HepG2 (cell line): ENCODE measurements around the gene NPBWR2. TPM values are rescaled to one million over a fixed set of nuclear protein-coding genes. Genes with fewer than 3 reads are reported as not detected.
A peak's percentile ranks its signal among the peaks of the same experiment; 100 is the strongest.

Experiments used
- BCL6 ChIP-seq: IDR thresholded peaks from 2 replicates; pipeline ENCODE4 v1.6.1; 2016; ENCODE audit warnings: missing genetic modification reagents, missing compliant biosample characterization
- MAFF ChIP-seq: IDR thresholded peaks from 2 replicates; pipeline ENCODE4 v1.6.1; 2011; ENCODE audit warnings: low read depth, low read length, improper control_type of control experiment
- MED8 ChIP-seq: sonication (generic); formaldehyde crosslinking; IDR thresholded peaks from 2 replicates; pipeline ENCODE4 v1.8.1; 2023; ENCODE audit warnings: mild to moderate bottlenecking, missing genetic modification reagents; ENCODE audit not compliant: insufficient replicate concordance
- NCOA1 ChIP-seq: sonication (generic); formaldehyde crosslinking; IDR thresholded peaks from 2 replicates; pipeline ENCODE4 v1.9.0; 2021; ENCODE audit warnings: missing genetic modification reagents
- PHF8 ChIP-seq: sonication (generic); formaldehyde crosslinking; IDR thresholded peaks from 2 replicates; pipeline ENCODE4 v1.5.0; 2020; ENCODE audit warnings: missing genetic modification reagents
- POGZ ChIP-seq: sonication (generic); formaldehyde crosslinking; IDR thresholded peaks from 2 replicates; pipeline ENCODE4 v1.4.0; 2020; ENCODE audit warnings: mild to moderate bottlenecking, missing genetic modification reagents
- ZEB1 ChIP-seq: IDR thresholded peaks from 2 replicates; pipeline ENCODE4 v1.6.1; 2012; ENCODE audit warnings: mild to moderate bottlenecking, low read depth, inconsistent platforms; ENCODE audit not compliant: insufficient replicate concordance
- ZNF251 ChIP-seq: sonication (generic); formaldehyde crosslinking; IDR thresholded peaks from 2 replicates; pipeline ENCODE4 v1.9.0; 2021; ENCODE audit warnings: mild to moderate bottlenecking, missing genetic modification reagents
- ZNF326 ChIP-seq: sonication (generic); formaldehyde crosslinking; IDR thresholded peaks from 2 replicates; pipeline ENCODE4 v1.4.0; 2020; ENCODE audit warnings: missing genetic modification reagents, borderline replicate concordance
- ZNF44 ChIP-seq: sonication (generic); formaldehyde crosslinking; IDR thresholded peaks from 2 replicates; pipeline ENCODE4 v1.5.1; 2020; ENCODE audit warnings: mild to moderate bottlenecking, missing genetic modification reagents
- ZNF547 ChIP-seq: sonication (generic); formaldehyde crosslinking; IDR thresholded peaks from 2 replicates; pipeline ENCODE4 v1.5.1; 2020; ENCODE audit warnings: mild to moderate bottlenecking, missing genetic modification reagents
- polyA plus RNA-seq, 8 experiments: library from polyadenylated mRNA; depleted of rRNA in 3 of 8; stranded (reverse) in 7 of 8; unstranded in 1 of 8; fragments of >200 nt; fragmentation: Illumina TruSeq in 4 of 8; extraction: Trizol in 4 of 8; gene quantifications; 2 replicates each; pipeline versions ENCODE4 v1.2.1 to v1.2.3, GENCODE V29; 2011 to 2016; ENCODE audit warnings: low read depth in 4 of 8, missing spikeins in 1 of 8, mixed read lengths in 1 of 8; ENCODE audit not compliant: insufficient read depth in 1 of 8
- total RNA-seq, 5 experiments: library from RNA; depleted of rRNA; stranded (reverse); fragments of >200 nt; fragmentation: Illumina TruSeq; extraction: Trizol; gene quantifications; 2 replicates each; pipeline ENCODE4 v1.2.3, GENCODE V29; 2016; ENCODE audit warnings: low read depth in 1 of 5
- TF ChIP-seq, protein P1 (sequence below): sonication (generic); formaldehyde crosslinking; IDR thresholded peaks from 2 replicates; pipeline ENCODE4 v1.5.0; 2020; ENCODE audit warnings: mild to moderate bottlenecking, missing genetic modification reagents, moderate library complexity
- TF ChIP-seq, protein P2 (sequence below): sonication (generic); formaldehyde crosslinking; IDR thresholded peaks from 2 replicates; pipeline ENCODE4 v1.4.0; 2020; ENCODE audit warnings: missing genetic modification reagents
- TF ChIP-seq, protein P3 (sequence below): sonication (generic); formaldehyde crosslinking; IDR thresholded peaks from 2 replicates; pipeline ENCODE4 v1.4.0; 2020; ENCODE audit warnings: missing genetic modification reagents
- TF ChIP-seq, protein P4 (sequence below): sonication (generic); formaldehyde crosslinking; conservative IDR thresholded peaks from 2 replicates; pipeline ENCODE4 v1.4.0; 2020; ENCODE audit warnings: missing genetic modification reagents
- TF ChIP-seq, protein P5 (sequence below): sonication (generic); formaldehyde crosslinking; IDR thresholded peaks from 2 replicates; pipeline ENCODE4 v1.4.0; 2020; ENCODE audit warnings: missing genetic modification reagents, mild to moderate bottlenecking, borderline replicate concordance
- TF ChIP-seq, protein P6 (sequence below): IDR thresholded peaks from 2 replicates; pipeline ENCODE4 v1.6.1; 2016; ENCODE audit warnings: missing biosample characterization, missing genetic modification reagents, low read depth

Gene NPBWR2
- total and polyA plus RNA-seq, 2 of the 13 experiments (the other 11 are each of a cell fraction or from before 2014, with no cell fraction given): not detected

DNA sequence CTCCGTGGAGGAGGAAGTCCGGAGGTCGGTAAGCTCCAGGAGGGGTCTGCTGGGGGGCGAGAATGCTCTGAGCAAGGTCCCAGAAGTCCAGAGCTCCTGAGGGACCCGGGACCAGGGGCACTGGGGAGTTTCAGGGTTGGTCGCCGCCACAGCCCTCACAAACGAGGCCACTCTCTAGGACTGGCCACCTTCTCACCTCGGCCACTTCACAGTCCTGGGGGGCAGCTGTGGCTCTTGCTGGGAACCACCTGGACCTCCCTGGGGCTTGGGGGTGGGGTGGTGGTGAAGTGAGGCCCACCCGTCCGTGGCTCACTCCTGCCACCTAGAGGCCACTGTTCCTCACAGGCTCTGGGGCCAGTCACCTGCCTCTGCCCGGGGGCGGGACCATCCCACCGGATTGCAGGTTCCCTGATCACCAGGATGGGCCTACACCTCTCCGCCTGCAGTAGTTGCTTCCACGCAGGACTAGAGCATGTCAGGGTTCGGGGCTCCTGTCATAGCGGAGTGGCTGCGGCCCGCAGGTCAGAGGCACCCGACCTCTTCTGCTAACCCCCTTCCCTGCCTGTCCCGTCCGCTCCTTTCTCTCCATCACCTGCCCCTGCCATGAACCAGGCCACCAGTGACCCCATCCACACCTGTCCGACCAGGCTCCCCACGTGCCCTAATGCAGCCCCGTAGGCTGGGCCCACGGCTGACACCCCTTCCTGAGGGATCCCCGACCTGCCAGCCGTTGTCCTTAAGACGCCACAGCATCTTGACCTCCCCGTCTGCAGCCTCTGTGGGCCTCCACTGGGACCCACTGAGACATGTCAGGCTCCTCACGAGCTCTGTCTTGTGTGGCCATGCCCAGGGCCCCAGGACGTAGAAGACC lies 49.5 kb downstream of the NPBWR2 start (continued):
- no peak for TF ChIP-seq NCOA1
- TF ChIP-seq BCL6: no peak; the same call in 1 of the 2 replicates
- TF ChIP-seq ZNF547: no peak
- TF ChIP-seq MED8 (CRISPR knock-in tag): no peak
- peak; percentile 63 for TF ChIP-seq POGZ (CRISPR knock-in tag)
- peak; percentile 26; the same call in 1 of the 2 replicates for TF ChIP-seq PHF8
- no peak for TF ChIP-seq ZNF326 (CRISPR knock-in tag)
- TF ChIP-seq ZNF44 (CRISPR knock-in tag): no peak
- TF ChIP-seq ZNF251: 0 out of 2 replicates have a peak, but pooled peaks have one; percentile 4
- TF ChIP-seq MAFF: no peak
- TF ChIP-seq, protein P1, sequence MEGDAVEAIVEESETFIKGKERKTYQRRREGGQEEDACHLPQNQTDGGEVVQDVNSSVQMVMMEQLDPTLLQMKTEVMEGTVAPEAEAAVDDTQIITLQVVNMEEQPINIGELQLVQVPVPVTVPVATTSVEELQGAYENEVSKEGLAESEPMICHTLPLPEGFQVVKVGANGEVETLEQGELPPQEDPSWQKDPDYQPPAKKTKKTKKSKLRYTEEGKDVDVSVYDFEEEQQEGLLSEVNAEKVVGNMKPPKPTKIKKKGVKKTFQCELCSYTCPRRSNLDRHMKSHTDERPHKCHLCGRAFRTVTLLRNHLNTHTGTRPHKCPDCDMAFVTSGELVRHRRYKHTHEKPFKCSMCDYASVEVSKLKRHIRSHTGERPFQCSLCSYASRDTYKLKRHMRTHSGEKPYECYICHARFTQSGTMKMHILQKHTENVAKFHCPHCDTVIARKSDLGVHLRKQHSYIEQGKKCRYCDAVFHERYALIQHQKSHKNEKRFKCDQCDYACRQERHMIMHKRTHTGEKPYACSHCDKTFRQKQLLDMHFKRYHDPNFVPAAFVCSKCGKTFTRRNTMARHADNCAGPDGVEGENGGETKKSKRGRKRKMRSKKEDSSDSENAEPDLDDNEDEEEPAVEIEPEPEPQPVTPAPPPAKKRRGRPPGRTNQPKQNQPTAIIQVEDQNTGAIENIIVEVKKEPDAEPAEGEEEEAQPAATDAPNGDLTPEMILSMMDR (CRISPR knock-in tag): peak; percentile 100
- TF ChIP-seq, protein P2, sequence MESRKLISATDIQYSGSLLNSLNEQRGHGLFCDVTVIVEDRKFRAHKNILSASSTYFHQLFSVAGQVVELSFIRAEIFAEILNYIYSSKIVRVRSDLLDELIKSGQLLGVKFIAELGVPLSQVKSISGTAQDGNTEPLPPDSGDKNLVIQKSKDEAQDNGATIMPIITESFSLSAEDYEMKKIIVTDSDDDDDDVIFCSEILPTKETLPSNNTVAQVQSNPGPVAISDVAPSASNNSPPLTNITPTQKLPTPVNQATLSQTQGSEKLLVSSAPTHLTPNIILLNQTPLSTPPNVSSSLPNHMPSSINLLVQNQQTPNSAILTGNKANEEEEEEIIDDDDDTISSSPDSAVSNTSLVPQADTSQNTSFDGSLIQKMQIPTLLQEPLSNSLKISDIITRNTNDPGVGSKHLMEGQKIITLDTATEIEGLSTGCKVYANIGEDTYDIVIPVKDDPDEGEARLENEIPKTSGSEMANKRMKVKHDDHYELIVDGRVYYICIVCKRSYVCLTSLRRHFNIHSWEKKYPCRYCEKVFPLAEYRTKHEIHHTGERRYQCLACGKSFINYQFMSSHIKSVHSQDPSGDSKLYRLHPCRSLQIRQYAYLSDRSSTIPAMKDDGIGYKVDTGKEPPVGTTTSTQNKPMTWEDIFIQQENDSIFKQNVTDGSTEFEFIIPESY (CRISPR knock-in tag): peak; percentile 77
- TF ChIP-seq, protein P3, sequence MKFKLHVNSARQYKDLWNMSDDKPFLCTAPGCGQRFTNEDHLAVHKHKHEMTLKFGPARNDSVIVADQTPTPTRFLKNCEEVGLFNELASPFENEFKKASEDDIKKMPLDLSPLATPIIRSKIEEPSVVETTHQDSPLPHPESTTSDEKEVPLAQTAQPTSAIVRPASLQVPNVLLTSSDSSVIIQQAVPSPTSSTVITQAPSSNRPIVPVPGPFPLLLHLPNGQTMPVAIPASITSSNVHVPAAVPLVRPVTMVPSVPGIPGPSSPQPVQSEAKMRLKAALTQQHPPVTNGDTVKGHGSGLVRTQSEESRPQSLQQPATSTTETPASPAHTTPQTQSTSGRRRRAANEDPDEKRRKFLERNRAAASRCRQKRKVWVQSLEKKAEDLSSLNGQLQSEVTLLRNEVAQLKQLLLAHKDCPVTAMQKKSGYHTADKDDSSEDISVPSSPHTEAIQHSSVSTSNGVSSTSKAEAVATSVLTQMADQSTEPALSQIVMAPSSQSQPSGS (CRISPR knock-in tag): peak; percentile 54
- TF ChIP-seq, protein P4, sequence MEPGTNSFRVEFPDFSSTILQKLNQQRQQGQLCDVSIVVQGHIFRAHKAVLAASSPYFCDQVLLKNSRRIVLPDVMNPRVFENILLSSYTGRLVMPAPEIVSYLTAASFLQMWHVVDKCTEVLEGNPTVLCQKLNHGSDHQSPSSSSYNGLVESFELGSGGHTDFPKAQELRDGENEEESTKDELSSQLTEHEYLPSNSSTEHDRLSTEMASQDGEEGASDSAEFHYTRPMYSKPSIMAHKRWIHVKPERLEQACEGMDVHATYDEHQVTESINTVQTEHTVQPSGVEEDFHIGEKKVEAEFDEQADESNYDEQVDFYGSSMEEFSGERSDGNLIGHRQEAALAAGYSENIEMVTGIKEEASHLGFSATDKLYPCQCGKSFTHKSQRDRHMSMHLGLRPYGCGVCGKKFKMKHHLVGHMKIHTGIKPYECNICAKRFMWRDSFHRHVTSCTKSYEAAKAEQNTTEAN: no peak; the same call in 1 of the 2 replicates
- TF ChIP-seq, protein P5, sequence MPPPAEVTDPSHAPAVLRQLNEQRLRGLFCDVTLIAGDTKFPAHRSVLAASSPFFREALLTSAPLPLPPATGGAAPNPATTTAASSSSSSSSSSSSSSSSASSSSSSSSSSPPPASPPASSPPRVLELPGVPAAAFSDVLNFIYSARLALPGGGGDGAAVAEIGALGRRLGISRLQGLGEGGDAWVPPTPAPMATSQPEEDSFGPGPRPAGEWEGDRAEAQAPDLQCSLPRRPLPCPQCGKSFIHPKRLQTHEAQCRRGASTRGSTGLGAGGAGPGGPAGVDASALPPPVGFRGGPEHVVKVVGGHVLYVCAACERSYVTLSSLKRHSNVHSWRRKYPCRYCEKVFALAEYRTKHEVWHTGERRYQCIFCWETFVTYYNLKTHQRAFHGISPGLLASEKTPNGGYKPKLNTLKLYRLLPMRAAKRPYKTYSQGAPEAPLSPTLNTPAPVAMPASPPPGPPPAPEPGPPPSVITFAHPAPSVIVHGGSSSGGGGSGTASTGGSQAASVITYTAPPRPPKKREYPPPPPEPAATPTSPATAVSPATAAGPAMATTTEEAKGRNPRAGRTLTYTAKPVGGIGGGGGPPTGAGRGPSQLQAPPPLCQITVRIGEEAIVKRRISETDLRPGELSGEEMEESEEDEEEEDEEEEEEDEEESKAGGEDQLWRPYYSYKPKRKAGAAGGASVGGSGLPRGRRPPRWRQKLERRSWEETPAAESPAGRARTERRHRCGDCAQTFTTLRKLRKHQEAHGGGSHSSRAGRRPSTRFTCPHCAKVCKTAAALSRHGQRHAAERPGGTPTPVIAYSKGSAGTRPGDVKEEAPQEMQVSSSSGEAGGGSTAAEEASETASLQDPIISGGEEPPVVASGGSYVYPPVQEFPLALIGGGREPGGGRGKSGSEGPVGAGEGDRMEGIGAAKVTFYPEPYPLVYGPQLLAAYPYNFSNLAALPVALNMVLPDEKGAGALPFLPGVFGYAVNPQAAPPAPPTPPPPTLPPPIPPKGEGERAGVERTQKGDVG (CRISPR knock-in tag): no peak; the same call in 1 of the 2 replicates
- TF ChIP-seq, protein P6, sequence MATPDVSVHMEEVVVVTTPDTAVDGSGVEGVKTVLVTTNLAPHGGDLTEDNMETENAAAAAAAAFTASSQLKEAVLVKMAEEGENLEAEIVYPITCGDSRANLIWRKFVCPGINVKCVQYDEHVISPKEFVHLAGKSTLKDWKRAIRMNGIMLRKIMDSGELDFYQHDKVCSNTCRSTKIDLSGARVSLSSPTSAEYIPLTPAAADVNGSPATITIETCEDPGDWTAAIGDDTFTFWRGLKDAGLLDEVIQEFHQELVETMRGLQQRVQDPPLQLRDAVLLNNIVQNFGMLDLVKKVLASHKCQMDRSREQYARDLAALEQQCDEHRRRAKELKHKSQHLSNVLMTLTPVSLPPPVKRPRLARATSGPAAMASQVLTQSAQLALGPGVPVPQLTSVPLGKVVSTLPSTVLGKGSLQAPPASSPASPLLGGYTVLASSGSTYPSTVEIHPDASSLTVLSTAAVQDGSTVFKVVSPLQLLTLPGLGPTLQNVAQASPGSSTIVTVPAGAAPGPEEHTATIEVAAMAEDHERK (CRISPR knock-in tag): no peak
- peak; percentile 36 for TF ChIP-seq ZEB1
